Measurements from ENCODE around the gene PITRM1.
"Not testable (repeated sequence)": the region's sequence is repeated elsewhere in the genome, so short reads cannot be mapped to it uniquely, and the experiment has no call there.

The PITRM1 gene

GRCh38 chr10:3198900-3199299 is 26.3 kb upstream of the PITRM1 start:
- DNase-seq, result no peak

GRCh38 chr10:3197348-3198003 is 24.9 kb upstream of the PITRM1 start:
- peak; percentile 70 for DNase-seq

GRCh38 chr10:3196958-3197347 is 24.4 kb upstream of the PITRM1 start:
- no peak for DNase-seq

GRCh38 chr10:3196482-3196881 is 23.9 kb upstream of the PITRM1 start:
- no peak for DNase-seq

GRCh38 chr10:3195726-3196125 is 23.1 kb upstream of the PITRM1 start:
- no peak for DNase-seq

- DNase-seq, result no peak
Measured at GRCh38 chr10:3195286-3195685, 22.7 kb upstream of the PITRM1 start.

GRCh38 chr10:3194871-3195270 is 22.3 kb upstream of the PITRM1 start:
- DNase-seq, result no peak

GRCh38 chr10:3193751-3194150 is 21.2 kb upstream of the PITRM1 start:
- DNase-seq, result no peak

GRCh38 chr10:3192856-3193635 is 20.5 kb upstream of the PITRM1 start:
- DNase-seq, result peak; percentile 31

- DNase-seq, result no peak
Measured at GRCh38 chr10:3190817-3191216, 18.2 kb upstream of the PITRM1 start.

GRCh38 chr10:3187229-3187628 is 14.6 kb upstream of the PITRM1 start:
- DNase-seq, result not testable (repeated sequence)

- DNase-seq, result no peak
Measured at GRCh38 chr10:3186368-3186767, 13.8 kb upstream of the PITRM1 start.

- DNase-seq, result no peak
Measured at GRCh38 chr10:3185386-3185785, 12.8 kb upstream of the PITRM1 start.

GRCh38 chr10:3180355-3181025 is 7.9 kb upstream of the PITRM1 start:
- DNase-seq, result no peak

- no peak for DNase-seq
Measured at GRCh38 chr10:3179174-3179573, 6.6 kb upstream of the PITRM1 start.

- DNase-seq, result no peak
Measured at GRCh38 chr10:3178042-3178441, 5.5 kb upstream of the PITRM1 start.

GRCh38 chr10:3173171-3173878 is 743 bp upstream of the PITRM1 start:
- no peak for DNase-seq

- no peak for DNase-seq
Measured at GRCh38 chr10:3172081-3172445, 519 bp downstream of the PITRM1 start.

- not testable (repeated sequence) for DNase-seq
Measured at GRCh38 chr10:3171488-3171887, 1.1 kb downstream of the PITRM1 start.

- no peak for DNase-seq
Measured at GRCh38 chr10:3169673-3170072, 2.9 kb downstream of the PITRM1 start.

- no peak for DNase-seq
Measured at GRCh38 chr10:3169271-3169670, 3.3 kb downstream of the PITRM1 start.

- DNase-seq, result no peak
Measured at GRCh38 chr10:3167611-3168330, 4.8 kb downstream of the PITRM1 start.
